Sigmoid colon (tissue), 3 donors: ENCODE data around the gene CDK6.

Experiments
- CTCF ChIP-seq, 4 experiments: fragments of 450-650 bp in 3 of 4; fragments of 200-600 bp in 1 of 4; IDR thresholded peaks; one replicate each; pipeline ENCODE4 v1.5.1; 2016 to 2019; ENCODE audit warnings: antibody characterized with exemption in 4 of 4, mild to moderate bottlenecking in 3 of 4, moderate library complexity in 2 of 4
- POLR2A ChIP-seq, 2 donors: fragments of 450-650 bp; IDR thresholded peaks; one replicate each; pipeline ENCODE4 v1.6.1; 2016; ENCODE audit warnings: antibody characterized with exemption in 2 of 2, mild to moderate bottlenecking in 2 of 2, moderate library complexity in 2 of 2

- TF ChIP-seq CTCF (IDR thresholded peaks at IDR 0.05) (no peak), POLR2A (IDR thresholded peaks at IDR 0.05) (no peak)
Measured at GRCh38 chr7:92769844-92770243, 66.5 kb downstream of the CDK6 start.
